HG03039 (cell line): ENCODE results near the gene GARNL3.

Experiments
- ATAC-seq: cut with Tn5 transposase; IDR thresholded peaks from one replicate; pipeline ENCODE4 v1.9.1; 2021; ENCODE audit warnings: mild to moderate bottlenecking, moderate library complexity; ENCODE audit not compliant: unreplicated experiment

The GARNL3 gene

DNA sequence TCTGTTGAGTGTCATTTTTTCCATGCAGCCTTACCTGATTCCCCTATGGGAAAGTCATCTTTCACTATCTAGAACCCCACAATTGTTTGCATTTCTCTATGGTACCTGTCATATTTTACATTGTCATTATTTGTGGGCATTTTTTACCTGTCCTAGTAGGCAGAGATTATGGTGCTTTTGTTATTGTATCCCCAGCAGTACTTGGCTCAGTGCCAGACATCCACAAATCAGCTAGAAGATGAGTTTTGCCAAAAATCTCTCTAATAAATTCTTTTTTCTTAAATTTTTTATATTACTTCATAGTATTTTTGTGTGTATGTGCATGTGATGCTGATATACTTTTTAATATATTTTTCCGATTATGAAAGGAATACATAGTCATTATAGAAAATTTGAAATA, 13.2 kb downstream of the GARNL3 start:
- ATAC-seq, result no peak

DNA sequence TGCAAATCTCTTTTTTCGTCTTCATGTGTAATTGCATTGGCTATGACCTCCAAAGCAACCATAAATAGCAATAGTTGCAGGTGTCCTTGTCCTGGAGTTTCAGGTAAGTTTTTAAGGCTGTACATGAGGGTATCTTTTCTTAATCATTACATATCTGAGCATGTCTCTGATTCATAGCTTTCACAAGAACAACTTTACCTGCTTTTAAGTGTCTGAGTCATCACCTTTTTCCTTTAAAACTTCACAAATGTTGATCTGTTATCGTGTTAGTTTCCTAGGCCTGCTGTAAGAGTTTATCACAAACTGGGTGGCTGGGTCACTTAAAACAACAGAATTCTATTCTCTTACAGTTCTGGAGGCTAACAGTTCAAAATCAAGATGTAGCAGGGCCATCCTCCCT, 13.8 kb downstream of the GARNL3 start:
- ATAC-seq, result no peak

- ATAC-seq, result no peak
Measured at GRCh38 chr9:127279717-127280285, 15.2 kb downstream of the GARNL3 start.

DNA sequence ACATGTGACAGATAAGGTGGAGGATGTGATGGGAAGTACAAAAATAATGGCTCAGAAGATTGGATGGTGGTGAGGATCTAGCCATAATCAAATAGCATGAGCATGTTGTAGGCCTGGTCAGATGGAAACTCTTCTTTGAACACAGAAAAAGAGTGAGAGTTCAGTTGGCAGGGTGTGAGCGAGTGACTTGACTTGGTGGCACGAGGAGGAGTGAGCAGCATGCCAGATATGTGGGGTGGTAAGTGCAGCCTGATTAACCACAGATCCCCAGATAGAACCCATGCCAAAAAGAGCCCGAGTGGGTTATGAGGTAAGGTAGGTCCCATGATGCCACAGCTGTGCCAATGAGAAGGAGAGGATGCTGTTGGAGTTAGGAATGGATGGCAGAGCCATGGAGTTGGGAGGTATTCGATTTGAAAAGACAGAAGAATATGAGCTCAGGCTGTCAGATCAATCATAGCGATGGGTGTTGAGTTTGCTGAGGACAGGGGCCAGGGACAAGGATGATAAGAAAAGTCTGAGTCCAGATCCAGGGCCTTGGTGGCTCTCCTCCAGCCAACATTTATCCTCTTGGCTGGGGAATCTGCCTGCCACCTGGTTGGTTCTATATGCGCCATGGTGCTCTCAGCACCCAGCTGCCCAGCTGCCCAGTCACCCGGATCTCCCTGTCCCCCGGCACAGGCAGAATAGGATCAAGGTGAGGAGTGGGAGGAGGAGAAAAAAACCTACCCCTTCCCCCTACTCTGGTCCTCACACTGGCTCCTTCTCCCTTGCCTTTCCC, 16.5 kb downstream of the GARNL3 start:
- no peak for ATAC-seq

DNA sequence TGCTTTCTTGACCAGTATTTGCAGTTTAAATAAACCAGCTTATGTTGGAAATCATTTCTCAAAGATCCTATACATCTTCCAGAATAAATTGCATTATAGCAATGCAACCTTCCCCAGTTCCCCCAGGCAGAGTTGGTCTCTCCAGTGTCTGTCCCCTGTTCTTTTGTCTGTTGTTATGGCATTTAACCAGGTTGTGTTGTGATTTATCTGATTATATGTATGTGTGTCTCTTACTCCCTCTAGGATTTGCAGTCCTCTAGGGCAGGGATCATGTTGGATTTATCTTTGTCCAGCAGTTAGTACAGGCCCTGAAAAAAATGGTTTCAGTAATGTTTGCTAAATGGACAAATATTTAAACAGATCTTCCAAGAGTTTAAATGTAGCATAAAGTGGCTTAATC, 17.3 kb downstream of the GARNL3 start:
- ATAC-seq, result no peak

GRCh38 chr9:127282611-127283010, 18.0 kb downstream of the GARNL3 start:
- ATAC-seq, result no peak

- ATAC-seq, result no peak
Measured at GRCh38 chr9:127283135-127283534, 18.6 kb downstream of the GARNL3 start.

GRCh38 chr9:127283917-127284497, 19.4 kb downstream of the GARNL3 start:
- ATAC-seq, result no peak

DNA sequence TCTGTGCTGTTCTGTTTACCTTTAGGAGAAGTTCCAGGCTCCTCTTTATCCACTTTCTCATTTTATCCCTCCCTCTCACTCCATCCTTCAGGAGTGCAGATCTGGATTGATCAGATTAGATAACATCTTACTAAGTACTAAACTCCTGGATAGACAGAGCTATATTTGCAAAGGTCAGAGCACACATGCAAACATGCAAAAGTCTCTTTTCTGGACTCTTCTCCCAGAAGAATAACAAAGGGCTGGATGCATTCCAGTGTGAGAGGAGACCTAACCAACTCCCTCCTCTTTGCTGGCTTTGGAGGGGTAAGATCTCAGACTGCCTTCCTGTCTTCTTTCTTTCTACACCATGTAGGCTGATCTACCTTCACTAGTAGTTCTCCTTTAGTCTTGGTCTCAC, 21.4 kb downstream of the GARNL3 start:
- no peak for ATAC-seq

GRCh38 chr9:127290561-127291065, 26.0 kb downstream of the GARNL3 start:
- ATAC-seq, result no peak

DNA sequence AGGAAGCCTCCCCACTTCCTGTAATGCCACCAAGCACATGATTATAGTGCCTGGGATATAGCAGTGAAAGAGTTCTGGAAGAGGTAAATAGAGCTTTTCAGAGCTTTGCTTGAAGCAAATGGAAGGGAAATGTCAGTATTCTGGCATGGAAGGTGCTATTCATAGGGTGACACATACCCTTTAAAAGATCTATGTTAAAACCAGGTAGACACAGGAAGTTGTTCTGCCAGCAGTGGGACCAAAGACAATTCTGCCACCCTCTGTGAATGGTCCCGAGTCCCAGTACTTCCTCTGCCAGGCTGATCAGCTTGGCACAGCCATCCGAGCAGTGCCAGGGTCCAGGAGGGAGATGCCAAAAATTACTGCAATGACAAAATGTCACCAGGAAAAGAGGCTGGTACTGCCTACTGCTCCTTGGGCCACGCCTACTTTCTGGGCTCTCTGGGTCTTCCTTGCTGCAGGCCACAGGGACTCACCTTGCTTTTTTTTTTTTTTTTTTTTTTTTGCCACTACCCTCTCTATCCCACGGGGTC, 26.7 kb downstream of the GARNL3 start:
- no peak for ATAC-seq

- ATAC-seq, result no peak
Measured at GRCh38 chr9:127292415-127292814, 27.8 kb downstream of the GARNL3 start.

DNA sequence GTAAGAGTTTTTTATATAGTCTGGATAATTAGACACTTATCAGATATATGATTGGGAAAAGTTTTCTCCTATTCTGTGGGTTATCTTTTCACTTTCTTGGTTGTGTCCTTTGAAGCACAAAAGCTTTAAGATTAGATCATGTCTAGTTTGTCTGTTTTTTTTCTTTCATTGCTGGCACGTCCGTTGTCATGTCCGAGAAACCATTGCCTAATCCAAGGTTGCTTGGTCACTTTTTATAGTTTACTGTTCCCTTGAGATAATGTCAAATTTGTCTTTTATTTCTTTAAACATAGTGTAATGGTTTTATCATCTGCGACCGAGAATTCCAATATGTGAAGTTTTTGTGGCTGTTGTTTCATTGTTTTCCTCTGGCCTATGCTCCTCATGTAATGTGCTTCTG, 28.8 kb downstream of the GARNL3 start:
- no peak for ATAC-seq

DNA sequence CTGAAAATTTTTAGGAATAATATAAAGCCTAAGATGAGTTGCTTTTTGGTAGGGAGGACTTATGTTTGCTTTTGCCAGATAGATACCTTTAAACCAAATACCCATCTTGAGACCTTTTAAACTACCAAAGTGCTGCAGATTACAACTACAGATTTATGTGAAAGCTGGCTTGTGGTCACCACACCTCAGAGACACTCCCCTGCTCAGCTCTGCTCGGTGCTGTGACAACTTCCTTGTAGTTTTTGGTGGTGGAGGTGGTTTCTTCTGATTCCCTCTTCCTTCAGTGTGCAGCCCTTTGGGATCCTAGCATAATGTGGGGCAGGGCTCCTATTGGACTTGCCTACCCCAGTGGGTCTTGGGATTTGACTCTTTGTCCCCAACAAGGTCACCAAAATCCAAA, 29.2 kb downstream of the GARNL3 start:
- no peak for ATAC-seq

- ATAC-seq, result no peak
Measured at GRCh38 chr9:127295005-127295404, 30.4 kb downstream of the GARNL3 start.

GRCh38 chr9:127300886-127301447, 36.4 kb downstream of the GARNL3 start:
- no peak for ATAC-seq

GRCh38 chr9:127303830-127304229, 39.3 kb downstream of the GARNL3 start:
- no peak for ATAC-seq

GRCh38 chr9:127305206-127305837, 40.7 kb downstream of the GARNL3 start:
- no peak for ATAC-seq

DNA sequence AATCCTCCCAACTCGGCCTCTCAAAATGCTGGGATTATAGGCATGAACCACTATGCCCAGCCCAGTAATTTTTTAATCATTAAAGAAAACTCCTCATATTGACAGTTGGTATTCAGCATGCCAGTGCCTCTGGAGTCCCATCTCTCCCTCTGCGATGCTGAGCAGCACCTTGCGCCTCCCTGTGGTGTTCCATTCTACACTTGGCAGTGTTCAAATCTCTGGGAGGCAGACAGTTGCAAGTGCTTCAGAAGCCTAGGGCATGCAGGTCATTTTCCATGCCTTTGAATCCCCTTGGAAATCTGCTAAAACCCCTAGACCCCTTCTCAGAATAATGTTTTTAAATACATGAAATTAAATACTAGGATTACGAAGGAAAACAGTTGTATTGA, 41.3 kb downstream of the GARNL3 start:
- ATAC-seq, result no peak

DNA sequence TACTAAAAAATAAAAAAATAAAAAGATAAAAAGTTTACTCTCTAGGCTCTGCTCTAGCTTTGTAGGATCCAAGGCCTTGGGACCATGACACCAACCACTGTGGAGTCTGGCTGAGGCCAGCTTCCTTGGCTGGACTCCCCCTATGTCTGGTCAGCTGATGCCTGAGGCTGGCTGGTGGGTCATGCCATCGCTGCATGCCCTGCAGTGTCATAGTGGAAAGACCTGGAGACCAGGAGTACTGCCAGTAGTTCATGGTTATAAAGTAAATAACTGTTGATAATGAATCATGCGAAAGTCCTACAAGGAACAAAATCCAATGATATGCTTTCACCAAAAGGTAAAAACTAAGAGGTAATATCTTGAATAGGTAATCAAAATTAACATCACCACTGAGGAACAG, 43.2 kb downstream of the GARNL3 start:
- ATAC-seq, result no peak
